Measurements from ENCODE around the gene CYP11A1. TPM values are rescaled to one million over a fixed set of nuclear protein-coding genes. Genes with fewer than 3 reads are reported as not detected.
A peak's percentile ranks its signal among the peaks of the same experiment; 100 is the strongest.
"Not testable (repeated sequence)": the region's sequence is repeated elsewhere in the genome, so short reads cannot be mapped to it uniquely, and the experiment has no call there.

CYP11A1 gene
- total RNA-seq, 1 donor from 2014 or later, result 0.21 TPM

DNA sequence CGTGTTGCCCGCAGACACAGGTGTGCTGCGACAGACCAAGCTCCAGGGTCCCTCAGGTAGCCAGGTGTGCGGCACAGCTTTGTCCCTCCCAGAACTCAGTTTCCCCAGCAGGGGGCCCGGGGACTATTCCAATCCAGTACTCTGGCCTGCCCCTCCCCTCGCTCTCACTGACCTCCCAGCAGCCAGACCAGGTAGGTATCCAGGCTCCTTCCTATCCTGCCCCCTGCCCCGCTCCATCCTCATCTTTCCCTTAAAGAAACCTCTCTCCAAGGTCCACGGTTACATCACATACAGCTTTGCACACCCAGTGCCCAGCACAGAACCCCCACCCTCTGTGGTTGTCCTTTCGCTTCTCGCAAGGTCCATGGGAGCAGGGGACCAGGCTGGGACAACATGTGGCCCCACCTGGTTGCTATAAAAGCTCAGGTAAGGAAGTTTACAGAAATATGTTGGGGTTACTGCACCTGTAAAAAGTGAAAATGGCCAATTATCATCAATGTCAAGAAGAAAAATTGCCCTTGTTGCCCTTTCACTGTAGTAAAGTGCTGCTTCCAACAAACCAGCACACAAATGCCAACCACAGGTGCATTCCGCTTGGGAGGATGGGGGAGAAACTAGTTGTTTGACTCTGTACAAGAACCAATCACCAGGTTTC, 7.3 kb upstream of the CYP11A1 start:
- no peak for DNase-seq

- peak; percentile 94 for DNase-seq
Measured at GRCh38 chr15:74373731-74374647, 6.5 kb upstream of the CYP11A1 start.

GRCh38 chr15:74373056-74373650, 5.7 kb upstream of the CYP11A1 start:
- DNase-seq, result no peak

DNA sequence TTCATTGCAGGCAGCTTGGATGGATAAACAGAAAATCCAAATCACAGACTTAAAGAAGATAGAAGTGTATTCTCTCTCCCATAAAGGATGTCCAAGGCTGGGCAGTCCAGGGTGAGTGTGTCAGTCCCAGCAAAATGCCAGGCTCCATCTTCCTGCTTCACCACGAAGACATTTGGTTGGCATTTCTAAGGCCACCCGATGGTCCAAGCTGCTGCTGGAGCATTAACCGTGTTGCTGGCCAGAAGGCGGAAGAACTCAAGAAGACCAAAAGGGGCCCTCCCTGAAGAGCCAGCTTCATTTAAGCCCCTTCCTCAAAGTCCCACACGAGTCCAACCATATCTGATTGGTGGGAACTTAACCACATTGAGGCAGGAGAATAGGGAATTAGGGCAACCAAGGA, 3.0 kb upstream of the CYP11A1 start:
- DNase-seq, result no peak

GRCh38 chr15:74369756-74370155, 2.3 kb upstream of the CYP11A1 start:
- no peak for DNase-seq

- DNase-seq, result no peak
Measured at GRCh38 chr15:74369084-74369745, 1.8 kb upstream of the CYP11A1 start.

- no peak for DNase-seq
Measured at GRCh38 chr15:74368121-74368520, 675 bp upstream of the CYP11A1 start.

GRCh38 chr15:74365598-74366445, 1.6 kb downstream of the CYP11A1 start:
- peak; percentile 73 for DNase-seq

GRCh38 chr15:74364936-74365597, 2.4 kb downstream of the CYP11A1 start:
- no peak for DNase-seq

- no peak for DNase-seq
Measured at GRCh38 chr15:74362482-74362881, 5.0 kb downstream of the CYP11A1 start.

GRCh38 chr15:74360855-74361254, 6.6 kb downstream of the CYP11A1 start:
- DNase-seq, result not testable (repeated sequence)

- DNase-seq, result not testable (repeated sequence)
Measured at GRCh38 chr15:74359376-74359775, 8.1 kb downstream of the CYP11A1 start.

DNA sequence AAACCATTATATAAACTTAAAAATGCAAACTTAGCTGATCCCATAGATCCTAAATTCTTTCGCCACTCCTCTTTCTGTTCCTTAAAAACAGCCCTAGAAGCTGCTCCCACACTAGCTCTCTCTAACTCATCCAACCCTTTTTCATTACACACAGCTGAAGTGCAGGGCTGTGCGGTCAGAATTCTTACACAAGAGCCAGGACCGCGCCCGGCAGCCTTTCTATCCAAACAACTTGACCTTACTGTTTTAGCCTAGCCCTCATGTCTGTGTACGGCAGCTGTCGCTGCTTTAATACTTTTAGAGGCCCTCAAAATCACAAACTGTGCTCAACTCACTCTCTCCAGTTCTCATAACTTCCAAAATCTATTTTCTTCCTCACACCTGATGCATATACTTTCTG, 9.9 kb downstream of the CYP11A1 start:
- DNase-seq, result not testable (repeated sequence)

DNA sequence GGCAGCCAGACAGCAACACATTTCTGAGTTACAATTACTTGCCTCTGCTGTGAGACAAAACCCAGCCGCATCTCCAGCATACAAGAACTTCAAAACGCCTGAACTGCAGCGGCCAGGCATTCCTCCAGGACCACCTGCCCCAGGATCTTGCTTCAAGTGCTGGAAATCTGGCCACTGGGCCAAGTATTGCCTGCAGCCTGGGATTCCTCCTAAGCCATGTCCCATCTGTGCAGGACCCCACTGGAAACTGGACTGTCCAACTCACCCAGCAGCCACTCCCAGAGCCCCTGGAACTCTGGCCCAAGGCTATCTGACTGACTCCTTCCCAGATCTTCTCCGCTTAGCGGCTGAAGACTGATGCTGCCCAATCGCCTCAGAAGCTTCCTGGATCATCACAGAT, 11.4 kb downstream of the CYP11A1 start:
- not testable (repeated sequence) for DNase-seq

DNA sequence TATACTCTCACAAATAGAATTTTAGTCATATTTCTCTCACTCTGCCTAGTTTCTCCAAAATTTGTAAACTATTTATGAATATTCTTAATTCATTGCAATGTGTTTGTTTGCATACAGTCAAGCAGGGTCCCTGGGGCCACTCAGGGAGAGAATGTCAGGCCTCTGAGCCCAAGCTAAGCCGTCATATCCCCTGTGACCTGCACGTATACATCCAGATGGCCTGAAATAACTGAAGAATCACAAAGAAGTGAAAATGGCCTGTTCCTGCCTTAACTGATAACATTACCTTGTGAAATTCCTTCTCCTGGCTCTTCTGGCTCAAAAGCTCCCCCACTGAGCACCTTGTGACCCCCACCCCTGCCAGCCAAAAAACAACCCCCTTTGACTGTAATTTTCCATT, 13.5 kb downstream of the CYP11A1 start:
- not testable (repeated sequence) for DNase-seq

- DNase-seq, result no peak
Measured at GRCh38 chr15:74352393-74352910, 15.0 kb downstream of the CYP11A1 start.

DNA sequence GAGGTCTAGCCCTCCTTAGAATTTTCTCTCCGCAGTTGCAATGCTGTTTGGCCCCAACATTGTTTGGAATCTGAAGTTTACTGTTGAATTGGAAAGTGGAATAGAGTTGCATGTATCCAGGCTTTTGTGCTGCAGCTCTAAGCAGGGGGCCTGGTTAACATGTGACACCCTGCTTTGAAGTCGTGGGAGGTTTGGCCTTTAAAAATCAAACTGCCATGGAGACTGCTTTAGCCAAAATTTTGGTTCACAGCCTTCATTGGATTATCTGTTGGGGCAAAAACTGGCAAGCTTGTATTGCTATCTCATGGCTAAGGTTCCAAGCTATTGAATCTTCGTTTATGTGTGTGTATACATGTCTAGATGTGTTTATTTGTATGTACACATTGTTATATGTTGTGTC, 15.8 kb downstream of the CYP11A1 start:
- no peak for DNase-seq

DNA sequence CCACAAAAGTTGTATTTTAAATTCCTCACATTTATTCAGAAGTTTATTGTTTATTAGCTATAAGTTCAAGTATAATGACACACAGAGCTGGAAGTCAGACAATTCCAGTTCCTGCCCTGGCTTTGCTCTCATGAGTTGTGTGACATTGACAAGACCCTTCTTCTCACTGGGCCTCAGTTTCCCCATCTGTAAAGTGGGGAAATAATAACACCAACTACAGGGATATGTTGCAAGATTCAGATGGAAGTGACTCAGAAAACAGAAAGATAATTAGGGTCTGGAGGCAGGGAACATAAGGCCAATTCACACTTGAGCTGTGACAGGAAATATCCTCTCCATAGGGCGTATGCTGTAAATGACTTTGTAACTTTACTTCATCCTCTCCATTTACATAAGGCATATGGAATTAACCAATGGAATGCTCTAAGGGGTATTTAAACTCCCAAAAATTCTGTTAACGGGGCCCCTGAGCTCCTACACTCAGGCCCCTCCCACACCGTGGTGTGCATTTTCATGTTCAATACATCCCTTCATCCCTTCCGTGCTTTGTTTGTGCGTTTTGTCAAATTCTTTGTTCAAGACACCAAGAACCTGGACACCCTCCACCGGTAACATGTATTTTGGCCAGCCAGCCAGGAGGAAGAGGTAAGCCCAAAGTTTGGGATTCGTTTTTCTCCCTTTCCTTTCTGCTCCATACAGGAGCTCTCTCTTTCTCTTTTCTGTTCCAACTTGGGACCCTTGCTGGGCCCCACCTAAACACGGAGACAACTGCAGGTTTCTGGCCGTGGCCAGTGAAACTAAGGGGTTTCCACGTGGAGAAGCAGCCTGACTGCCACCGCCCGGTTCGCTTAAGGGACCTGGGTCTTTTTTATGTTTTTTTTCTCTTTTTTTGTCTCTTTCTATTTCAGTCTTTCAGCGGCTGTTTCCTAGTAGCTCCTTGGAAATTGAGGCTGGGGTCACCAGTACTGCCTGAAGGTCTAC, 16.9 kb downstream of the CYP11A1 start:
- no peak for DNase-seq

- no peak for DNase-seq
Measured at GRCh38 chr15:74349241-74349778, 18.1 kb downstream of the CYP11A1 start.

Data from tongue (tissue), 2 donors.